GM12801 (cell line): Measurements from ENCODE around the gene SIRPA.

ENCODE experiments used
- CTCF ChIP-seq: IDR thresholded peaks from one replicate; pipeline ENCODE4 v1.5.1; 2011; ENCODE audit warnings: control low read depth; ENCODE audit not compliant: insufficient read length; ENCODE audit errors: extremely low read depth

Gene SIRPA

DNA sequence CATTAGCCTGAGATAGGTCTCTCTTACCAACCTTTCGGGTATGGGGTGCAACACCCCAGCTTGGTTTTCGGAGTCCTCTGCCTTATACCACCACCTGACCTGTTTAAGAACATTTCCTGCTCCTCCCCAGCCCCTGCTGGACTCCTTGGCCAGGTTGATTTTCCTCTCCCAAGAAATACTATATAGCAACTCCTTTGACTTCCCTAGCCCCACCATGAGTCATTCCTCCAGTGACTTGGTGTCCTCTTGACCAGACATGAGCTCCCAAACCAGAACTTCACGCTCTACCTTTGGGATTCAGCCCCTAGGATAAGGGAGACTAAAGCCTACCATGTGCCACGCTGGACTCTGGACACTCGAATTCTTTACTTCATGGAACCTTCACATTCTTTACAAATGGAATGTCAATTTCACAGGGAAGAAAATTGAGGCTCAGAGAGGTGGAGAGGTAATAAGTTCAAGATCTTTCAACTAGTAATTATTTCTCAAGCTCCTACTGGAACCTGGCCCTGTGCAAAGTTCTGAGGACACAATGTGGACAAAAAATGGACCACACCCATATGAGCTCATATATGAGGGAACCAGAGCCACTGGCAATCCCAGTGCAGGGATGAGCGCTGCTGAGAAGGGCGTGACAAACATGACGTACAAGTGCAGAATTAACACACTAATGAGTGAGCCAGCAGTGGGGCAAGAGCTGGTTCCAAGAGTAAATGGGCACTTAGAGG lies 48.2 kb downstream of the SIRPA start:
- TF ChIP-seq CTCF = no peak

GRCh38 chr20:1944345-1945091 lies 49.3 kb downstream of the SIRPA start:
- no peak for TF ChIP-seq CTCF

DNA sequence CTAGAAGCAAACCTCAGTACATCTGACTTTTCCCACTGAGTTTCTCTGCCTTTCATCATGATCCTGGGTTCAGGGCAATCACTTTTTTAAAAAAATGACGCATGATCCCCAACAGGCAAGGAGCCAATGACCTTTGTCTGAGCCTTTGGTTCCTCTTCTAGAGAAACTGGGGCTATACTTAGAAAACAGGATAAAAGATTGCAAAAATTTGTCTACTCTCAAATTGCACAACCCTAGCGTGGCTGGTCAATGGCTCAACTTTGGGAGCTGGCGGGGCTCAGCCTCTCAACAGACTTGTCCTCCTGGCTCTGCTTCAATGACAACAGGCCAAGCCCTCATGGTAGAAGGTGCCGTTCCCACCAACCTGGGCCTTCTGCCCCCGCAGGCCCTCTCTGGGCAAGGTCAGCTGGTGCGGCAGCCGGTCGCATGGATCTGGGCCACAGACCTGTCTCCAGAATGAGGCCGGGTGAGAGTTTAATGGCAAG lies 50.0 kb downstream of the SIRPA start:
- TF ChIP-seq CTCF = no peak

GRCh38 chr20:1945660-1946059 lies 50.5 kb downstream of the SIRPA start:
- no peak for TF ChIP-seq CTCF

DNA sequence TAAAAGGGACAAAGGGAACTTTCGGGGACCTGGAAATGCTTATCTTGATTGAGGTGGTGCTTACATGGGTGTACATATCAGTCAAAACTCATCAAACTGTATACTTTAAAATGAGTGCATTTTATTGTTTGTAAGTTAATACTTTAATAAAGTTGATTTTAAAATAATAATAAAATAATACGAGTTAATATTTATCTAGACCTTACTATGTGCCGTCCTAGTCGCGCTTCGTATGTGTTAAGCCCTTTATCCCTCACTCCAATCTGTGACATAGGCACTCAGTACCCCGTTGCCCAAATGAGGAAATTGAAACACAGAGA lies 51.2 kb downstream of the SIRPA start:
- no peak for TF ChIP-seq CTCF

DNA sequence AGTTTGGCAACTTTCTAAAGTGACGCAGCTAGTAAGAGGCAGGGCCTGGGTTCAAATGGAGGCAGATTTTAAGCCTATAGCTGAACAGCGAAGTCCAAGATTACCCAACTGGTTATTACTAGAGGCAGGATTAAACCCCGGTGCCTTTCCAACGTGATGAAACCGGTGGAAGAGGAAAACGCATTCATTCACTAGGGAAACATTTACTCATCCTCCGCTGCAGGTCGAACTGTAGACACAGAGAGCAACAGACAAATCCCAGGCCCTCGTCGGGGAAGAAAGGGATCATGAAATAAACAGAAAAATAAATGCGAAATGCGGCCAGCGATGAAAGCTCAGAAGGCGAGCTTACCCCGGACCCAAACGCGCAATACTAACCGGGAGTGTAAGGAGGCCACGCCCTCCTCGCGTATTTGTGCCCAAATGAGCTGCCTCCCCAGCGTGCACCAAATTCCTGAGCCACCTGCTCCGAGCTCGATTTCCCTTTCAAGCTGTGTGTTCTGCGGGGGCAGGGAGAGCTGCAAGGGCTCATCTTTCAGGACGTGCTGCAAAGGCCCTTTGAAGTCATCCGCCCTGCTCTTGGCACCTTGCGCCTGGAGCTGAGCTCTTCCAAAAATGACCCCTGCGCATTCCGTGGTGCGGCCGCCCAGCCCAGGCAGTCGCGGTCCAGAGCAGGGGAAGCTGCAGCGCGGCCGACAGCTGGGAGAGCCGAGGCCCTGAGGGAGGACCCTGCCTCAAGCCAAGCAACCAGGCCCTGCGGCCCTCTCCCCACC lies 51.7 kb downstream of the SIRPA start:
- TF ChIP-seq CTCF = no peak

- TF ChIP-seq CTCF = no peak
These were observed 52.3 kb downstream of the SIRPA start for GRCh38 chr20:1947535-1947846.
